ENCODE measurements around the gene CSF3R. TPM values are rescaled to one million over a fixed set of nuclear protein-coding genes. Genes with fewer than 3 reads are reported as not detected.

The CSF3R gene
- total and polyA plus RNA-seq, 9 of the 15 experiments (the other 6 are each of a cell fraction or from before 2014, with no cell fraction given): 0.21 to 0.86 (median 0.40) TPM; not detected in 1

DNA sequence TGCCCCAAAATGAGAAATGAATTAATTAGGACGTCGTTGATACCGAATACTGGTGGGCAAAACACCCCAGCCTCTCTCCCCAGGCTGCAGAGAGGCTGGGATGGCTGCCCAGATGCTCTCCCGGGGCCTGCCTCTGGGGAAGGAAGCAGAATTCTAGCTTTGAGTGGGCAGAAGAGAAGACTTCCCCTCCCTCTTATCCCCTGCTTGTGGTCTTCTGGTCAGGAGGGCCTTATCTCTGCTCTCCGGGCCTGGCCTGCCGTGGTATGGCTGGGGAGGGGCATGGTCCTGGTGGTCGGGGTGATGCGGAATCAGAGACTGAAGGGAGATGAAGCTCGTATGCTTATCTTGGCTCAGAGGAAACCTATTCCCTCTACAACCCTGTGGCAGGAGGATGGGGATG is 9.8 kb upstream of the CSF3R start (continued):
- TF ChIP-seq FOXM1 (IDR thresholded peaks at IDR 0.05; ENCODE audit: low read depth) (peak; percentile 73; the same call in 1 of the 2 replicates), FOXM1 (CRISPR knock-in tag; IDR thresholded peaks at IDR 0.05; ENCODE audit: low read depth) (no peak), SMAD4 (CRISPR knock-in tag; conservative IDR thresholded peaks at IDR 0.05) (0 out of 2 replicates have a peak, but pooled peaks have one; percentile 41), COPS2 (conservative IDR thresholded peaks at IDR 0.05) (no peak), ZNF41 (CRISPR knock-in tag; conservative IDR thresholded peaks at IDR 0.05) (no peak), MIER1 (IDR thresholded peaks at IDR 0.05; ENCODE audit: low read depth) (no peak), RBFOX2 (IDR thresholded peaks at IDR 0.05; ENCODE audit: low read depth, low read length) (no peak), HDAC8 (tag; IDR thresholded peaks at IDR 0.05) (no peak), NR1H2 (CRISPR knock-in tag; IDR thresholded peaks at IDR 0.05) (no peak), NR4A1 (CRISPR knock-in tag; IDR thresholded peaks at IDR 0.05) (no peak), NR4A1 (tag; IDR thresholded peaks at IDR 0.05) (no peak), RREB1 (CRISPR knock-in tag; IDR thresholded peaks at IDR 0.05) (no peak; the same call in 1 of the 2 replicates), CUX1 (CRISPR knock-in tag; IDR thresholded peaks at IDR 0.05) (no peak)
- TF ChIP-seq, protein P1, sequence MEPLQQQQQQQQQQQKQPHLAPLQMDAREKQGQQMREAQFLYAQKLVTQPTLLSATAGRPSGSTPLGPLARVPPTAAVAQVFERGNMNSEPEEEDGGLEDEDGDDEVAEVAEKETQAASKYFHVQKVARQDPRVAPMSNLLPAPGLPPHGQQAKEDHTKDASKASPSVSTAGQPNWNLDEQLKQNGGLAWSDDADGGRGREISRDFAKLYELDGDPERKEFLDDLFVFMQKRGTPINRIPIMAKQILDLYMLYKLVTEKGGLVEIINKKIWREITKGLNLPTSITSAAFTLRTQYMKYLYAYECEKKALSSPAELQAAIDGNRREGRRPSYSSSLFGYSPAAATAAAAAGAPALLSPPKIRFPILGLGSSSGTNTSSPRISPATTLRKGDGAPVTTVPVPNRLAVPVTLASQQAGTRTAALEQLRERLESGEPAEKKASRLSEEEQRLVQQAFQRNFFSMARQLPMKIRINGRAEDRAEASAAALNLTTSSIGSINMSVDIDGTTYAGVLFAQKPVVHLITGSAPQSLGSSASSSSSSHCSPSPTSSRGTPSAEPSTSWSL (CRISPR knock-in tag; IDR thresholded peaks at IDR 0.05; ENCODE audit: borderline replicate concordance): no peak
- TF ChIP-seq, protein P2, sequence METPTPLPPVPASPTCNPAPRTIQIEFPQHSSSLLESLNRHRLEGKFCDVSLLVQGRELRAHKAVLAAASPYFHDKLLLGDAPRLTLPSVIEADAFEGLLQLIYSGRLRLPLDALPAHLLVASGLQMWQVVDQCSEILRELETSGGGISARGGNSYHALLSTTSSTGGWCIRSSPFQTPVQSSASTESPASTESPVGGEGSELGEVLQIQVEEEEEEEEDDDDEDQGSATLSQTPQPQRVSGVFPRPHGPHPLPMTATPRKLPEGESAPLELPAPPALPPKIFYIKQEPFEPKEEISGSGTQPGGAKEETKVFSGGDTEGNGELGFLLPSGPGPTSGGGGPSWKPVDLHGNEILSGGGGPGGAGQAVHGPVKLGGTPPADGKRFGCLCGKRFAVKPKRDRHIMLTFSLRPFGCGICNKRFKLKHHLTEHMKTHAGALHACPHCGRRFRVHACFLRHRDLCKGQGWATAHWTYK (CRISPR knock-in tag; IDR thresholded peaks at IDR 0.05): no peak

All from K562 (cell line).